Stomach (tissue), 9 donors: ENCODE results near the gene CPNE1. TPM values are rescaled to one million over a fixed set of nuclear protein-coding genes. Genes with fewer than 3 reads are reported as not detected.
A peak's percentile ranks its signal among the peaks of the same experiment; 100 is the strongest.

Source experiments
- DNase-seq, 2 donors: peaks; one replicate each; pipeline versions ENCODE4 v3.0.0 to v3.0.0-alpha.2; 2013 to 2019
- H3K27ac ChIP-seq, 5 donors: fragments of 200-600 bp in 4 of 5; sonication (generic) in 4 of 5; one replicate each; pipeline ENCODE4 v1.5.1; 2013 to 2019; ENCODE audit warnings: mild to moderate bottlenecking in 1 of 5, moderate library complexity in 1 of 5
- H3K27me3 ChIP-seq, 3 donors: fragments of 200-600 bp; sonication (generic); one replicate each; pipeline ENCODE4 v1.5.1; 2017 to 2019; ENCODE audit warnings: mixed run types in 1 of 3
- H3K36me3 ChIP-seq, 4 donors: fragments of 200-600 bp; sonication (generic); 1 replicate in 3 of 4; 2 replicates in 1 of 4; pipeline ENCODE4 v1.5.1; 2016 to 2019
- H3K4me1 ChIP-seq, 4 donors: fragments of 200-600 bp; sonication (generic); one replicate each; pipeline ENCODE4 v1.5.1; 2016 to 2019
- H3K4me3 ChIP-seq, 4 donors: fragments of 200-600 bp; sonication (generic) in 3 of 4; one replicate each; pipeline ENCODE4 v1.5.1; 2016 to 2019; ENCODE audit warnings: mild to moderate bottlenecking in 1 of 4
- H3K9me3 ChIP-seq, 4 donors: fragments of 200-600 bp; sonication (generic); one replicate each; pipeline ENCODE4 v1.5.1; 2016 to 2019
- EP300 ChIP-seq: sonication (generic); formaldehyde crosslinking; IDR thresholded peaks from one replicate; pipeline ENCODE4 v1.6.1; 2017; ENCODE audit warnings: antibody characterized with exemption
- POLR2A ChIP-seq, 4 donors: fragments of 450-650 bp; IDR thresholded peaks; one replicate each; pipeline ENCODE4 v1.6.1; 2016; ENCODE audit warnings: antibody characterized with exemption in 4 of 4, control low read depth in 2 of 4, mild to moderate bottlenecking in 1 of 4, moderate library complexity in 1 of 4
- POLR2AphosphoS5 ChIP-seq, 3 donors: sonication (generic); formaldehyde crosslinking; IDR thresholded peaks; one replicate each; pipeline ENCODE4 v1.6.1; 2016; ENCODE audit warnings: antibody characterized with exemption in 3 of 3
- WGBS, 5 donors: extraction: QIAGEN DNeasy Blood & Tissue Kit in 3 of 5; methylation state at CpG; one replicate each; pipeline versions ENCODE4 v1.1.5 to v1.1.7; 2013 to 2018; 5-methylcytosine and 5-hydroxymethylcytosine counted together
- intact Hi-C: fragments of 100-400 bp; cut with DNase I; formaldehyde crosslinking; loops from one replicate; pipeline ENCODE4 v1.15.1; 2023; ENCODE audit warnings: low total_unique reads
- polyA plus RNA-seq, 3 donors: library from polyadenylated mRNA; stranded (reverse); fragments of 200-250 nt; gene quantifications; one replicate each; pipeline ENCODE4 v1.2.3, GENCODE V29; 2013
- total RNA-seq, 5 donors: library from RNA; depleted of rRNA; stranded (reverse); fragments of >200 nt; gene quantifications; one replicate each; pipeline versions ENCODE4 v1.1.0 to v1.2.3, GENCODE V29; 2014 to 2016
- TF ChIP-seq, protein P1 (sequence below), 7 experiments: fragments of 450-650 bp in 4 of 7; fragments of 200-600 bp in 3 of 7; sonication (generic) in 3 of 7; IDR thresholded peaks; one replicate each; pipeline ENCODE4 v1.5.1; 2016 to 2019; ENCODE audit warnings: antibody characterized with exemption in 7 of 7, control low read depth in 2 of 7, mild to moderate bottlenecking in 1 of 7
- donor health status: healthy with polysubstance abuse.
- donor health status: Bipolar disorder and iron deficiency.
- donor health status: healthy.

The CPNE1 gene
- total and polyA plus RNA-seq, 8 donors = 67.9 to 172 (median 107) TPM

- WGBS, 5 donors = 2 to 13% (median 6%) methylated on average over 1 of the region's 1 CpG
- no peaks in the 10 kb centered on the region for H3K9me3 ChIP-seq
- no peak overlapping the region for H3K4me3 ChIP-seq
- peak overlapping the region in 2 of 5 donors; percentile 2 to 47 for H3K27ac ChIP-seq
- H3K27me3 ChIP-seq = no peaks in the 10 kb centered on the region
- TF ChIP-seq, protein P1, sequence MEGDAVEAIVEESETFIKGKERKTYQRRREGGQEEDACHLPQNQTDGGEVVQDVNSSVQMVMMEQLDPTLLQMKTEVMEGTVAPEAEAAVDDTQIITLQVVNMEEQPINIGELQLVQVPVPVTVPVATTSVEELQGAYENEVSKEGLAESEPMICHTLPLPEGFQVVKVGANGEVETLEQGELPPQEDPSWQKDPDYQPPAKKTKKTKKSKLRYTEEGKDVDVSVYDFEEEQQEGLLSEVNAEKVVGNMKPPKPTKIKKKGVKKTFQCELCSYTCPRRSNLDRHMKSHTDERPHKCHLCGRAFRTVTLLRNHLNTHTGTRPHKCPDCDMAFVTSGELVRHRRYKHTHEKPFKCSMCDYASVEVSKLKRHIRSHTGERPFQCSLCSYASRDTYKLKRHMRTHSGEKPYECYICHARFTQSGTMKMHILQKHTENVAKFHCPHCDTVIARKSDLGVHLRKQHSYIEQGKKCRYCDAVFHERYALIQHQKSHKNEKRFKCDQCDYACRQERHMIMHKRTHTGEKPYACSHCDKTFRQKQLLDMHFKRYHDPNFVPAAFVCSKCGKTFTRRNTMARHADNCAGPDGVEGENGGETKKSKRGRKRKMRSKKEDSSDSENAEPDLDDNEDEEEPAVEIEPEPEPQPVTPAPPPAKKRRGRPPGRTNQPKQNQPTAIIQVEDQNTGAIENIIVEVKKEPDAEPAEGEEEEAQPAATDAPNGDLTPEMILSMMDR (IDR thresholded peaks at IDR 0.05) = no peak
- TF ChIP-seq POLR2AphosphoS5 (IDR thresholded peaks at IDR 0.05) (no peak), POLR2A (IDR thresholded peaks at IDR 0.05) (no peak), EP300 (no peak)
- H3K36me3 ChIP-seq = peaks cover 23 to 38% (median 33%) of the 10 kb centered on the region in 4 donors
- peaks cover 38 to 75% (median 65%) of the 10 kb centered on the region in 4 donors for H3K4me1 ChIP-seq
- no peak for DNase-seq
- intact Hi-C loops = no loop called here
Observed at GRCh38 chr20:35657271-35657670, 7.4 kb downstream of the CPNE1 start.

DNA sequence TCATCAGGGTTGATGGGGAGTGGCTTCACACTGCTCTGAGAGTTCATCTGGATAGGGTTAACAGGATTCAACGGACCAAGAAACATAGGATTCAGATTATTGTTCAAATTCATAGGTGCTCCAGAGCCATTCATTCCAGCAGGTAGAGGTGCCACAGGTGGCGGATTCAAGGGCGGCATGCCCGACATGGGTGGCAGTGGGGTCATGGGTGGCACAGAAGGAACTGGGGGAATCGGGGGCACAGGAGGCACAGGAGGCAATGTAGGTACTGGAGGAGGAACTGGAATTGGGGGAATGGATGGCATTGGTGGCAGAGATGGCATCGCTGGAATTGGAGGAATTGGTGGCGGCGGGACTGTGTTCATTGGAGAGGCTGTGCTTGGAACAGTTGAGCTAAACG is 10.3 kb downstream of the CPNE1 start:
- no peak for TF ChIP-seq POLR2A (IDR thresholded peaks at IDR 0.05)
- TF ChIP-seq POLR2AphosphoS5 (IDR thresholded peaks at IDR 0.05) = no peak
- TF ChIP-seq EP300 = no peak
- TF ChIP-seq, protein P1 (IDR thresholded peaks at IDR 0.05) = no peak
- Histone ChIP-seq H3K4me1 (peaks cover 20 to 75% (median 55%) of the 10 kb centered on the region in 4 donors), H3K36me3 (peaks cover 23 to 43% (median 36%) of the 10 kb centered on the region in 4 donors), H3K27me3 (no peaks in the 10 kb centered on the region), H3K27ac (no peak overlapping the region), H3K4me3 (no peak overlapping the region), H3K9me3 (no peaks in the 10 kb centered on the region)
- intact Hi-C loops = no loop called here
- DNase-seq = no peak
- 90 to 98% (median 97%) methylated on average over 9 of the region's 9 CpGs for WGBS, 5 donors

- Histone ChIP-seq H3K36me3 (peaks cover 23 to 43% (median 36%) of the 10 kb centered on the region in 4 donors), H3K27ac (no peak overlapping the region), H3K4me3 (no peak overlapping the region), H3K4me1 (peaks cover 22 to 75% (median 52%) of the 10 kb centered on the region in 4 donors), H3K9me3 (no peaks in the 10 kb centered on the region), H3K27me3 (no peaks in the 10 kb centered on the region)
- DNase-seq = no peak
- TF ChIP-seq EP300 (no peak), POLR2AphosphoS5 (IDR thresholded peaks at IDR 0.05) (no peak), POLR2A (IDR thresholded peaks at IDR 0.05) (no peak)
- TF ChIP-seq, protein P1 (IDR thresholded peaks at IDR 0.05) = no peak
- intact Hi-C loops = no loop called here
- WGBS, 5 donors = 87 to 97% (median 95%) methylated on average over 4 of the region's 4 CpGs
Observed at GRCh38 chr20:35653893-35654292, 10.8 kb downstream of the CPNE1 start.

DNA sequence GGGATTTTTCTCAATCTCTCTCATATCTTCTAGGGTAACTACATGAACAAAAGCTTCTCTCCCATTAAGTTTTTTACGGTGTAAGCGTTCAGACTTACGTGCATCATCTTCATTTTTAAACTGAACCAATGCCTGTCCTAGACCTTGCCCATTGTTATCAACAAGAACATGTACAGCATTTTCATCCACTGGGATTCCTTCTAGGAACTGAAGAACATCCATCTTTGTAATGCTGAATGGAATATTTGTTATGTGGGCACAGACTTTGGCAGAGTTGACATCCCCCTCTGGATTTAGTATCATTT is 11.3 kb downstream of the CPNE1 start:
- H3K4me1 ChIP-seq = peaks cover 18 to 75% (median 51%) of the 10 kb centered on the region in 4 donors
- H3K36me3 ChIP-seq = peaks cover 23 to 43% (median 36%) of the 10 kb centered on the region in 4 donors
- 83 to 99% (median 96%) methylated on average over 3 of the region's 3 CpGs for WGBS, 5 donors
- no peak overlapping the region for H3K27ac ChIP-seq
- intact Hi-C loops = no loop called here
- no peaks in the 10 kb centered on the region for H3K27me3 ChIP-seq
- no peak for DNase-seq
- H3K4me3 ChIP-seq = no peak overlapping the region
- TF ChIP-seq, protein P1 (IDR thresholded peaks at IDR 0.05) = no peak
- no peak for TF ChIP-seq POLR2A (IDR thresholded peaks at IDR 0.05)
- TF ChIP-seq POLR2AphosphoS5 (IDR thresholded peaks at IDR 0.05) = no peak
- no peak for TF ChIP-seq EP300
- no peaks in the 10 kb centered on the region for H3K9me3 ChIP-seq
